Measurements from ENCODE around the gene SLC22A31. TPM values are rescaled to one million over a fixed set of nuclear protein-coding genes. Genes with fewer than 3 reads are reported as not detected.

The SLC22A31 gene
- total RNA-seq, 1 experiment from 2014 or later = 53.7 TPM

Other genes with a start within 250 kb of the SLC22A31 start
- 19.1 TPM for gene CBFA2T3, start 223.3 kb downstream of the SLC22A31 start, total RNA-seq (2021; ENCODE audit: unreplicated experiment)
- gene ACSF3, start 106.7 kb downstream of the SLC22A31 start, total RNA-seq (2021; ENCODE audit: unreplicated experiment) = 74.5 TPM
- gene CDH15, start 28.8 kb downstream of the SLC22A31 start, total RNA-seq (2021; ENCODE audit: unreplicated experiment) = 3.8 TPM
- 19.5 TPM for gene ZNF778, start 17.2 kb upstream of the SLC22A31 start, total RNA-seq (2021; ENCODE audit: unreplicated experiment)

All from HCT116 (cell line).